Psoas muscle (tissue), 8 donors: Measurements from ENCODE around the gene COX10. TPM values are rescaled to one million over a fixed set of nuclear protein-coding genes. Genes with fewer than 3 reads are reported as not detected.

Source experiments
- ATAC-seq, 4 donors: fragments of 200-7000 bp; cut with Tn5 transposase; one replicate each; pipeline ENCODE4 v1.9.1; 2020; ENCODE audit warnings: moderate library complexity in 3 of 4, mild to moderate bottlenecking in 2 of 4
- DNase-seq, 2 donors: peaks; one replicate each; pipeline ENCODE4 v3.0.0-alpha.2; 2020
- H3K27ac ChIP-seq: fragments of 200-600 bp; one replicate; pipeline ENCODE4 v1.8.0; 2022
- H3K27me3 ChIP-seq, 3 donors: fragments of 200-600 bp in 1 of 3; one replicate each; pipeline versions ENCODE4 v1.6.1 to v1.8.0; 2013 to 2022; ENCODE audit warnings: low read length in 2 of 3, mild to moderate bottlenecking in 2 of 3, moderate library complexity in 1 of 3; ENCODE audit not compliant: insufficient read depth in 3 of 3
- H3K36me3 ChIP-seq, 2 donors: fragments of 200-600 bp in 1 of 2; one replicate each; pipeline versions ENCODE4 v1.6.1 to v1.8.0; 2013 to 2022; ENCODE audit warnings: low read depth in 1 of 2, mild to moderate bottlenecking in 1 of 2, moderate library complexity in 1 of 2; ENCODE audit not compliant: insufficient read depth in 1 of 2
- H3K4me1 ChIP-seq: fragments of 200-600 bp; one replicate; pipeline ENCODE4 v1.8.0; 2022
- H3K4me3 ChIP-seq: fragments of 200-600 bp; one replicate; pipeline ENCODE4 v1.8.0; 2022; ENCODE audit warnings: mild to moderate bottlenecking
- H3K9me3 ChIP-seq: fragments of 200-600 bp; one replicate; pipeline ENCODE4 v1.8.0; 2022
- WGBS, 3 donors: extraction: QIAGEN DNeasy Blood & Tissue Kit; methylation state at CpG; one replicate each; pipeline versions ENCODE4 v1.1.6 to v1.1.7; 2013; 5-methylcytosine and 5-hydroxymethylcytosine counted together
- intact Hi-C, 2 donors: fragments of 100-400 bp; cut with DNase I; formaldehyde crosslinking; loops; one replicate each; pipeline versions ENCODE4 v1.11.0 to v1.14.2; 2022
- polyA plus RNA-seq, 3 donors: library from polyadenylated mRNA; stranded (reverse); fragments of 200-250 nt; gene quantifications; one replicate each; pipeline ENCODE4 v1.2.3, GENCODE V29; 2013
- total RNA-seq, 4 donors: library from RNA; stranded (reverse); fragmentation: NEBNext Ultra II Directional in 2 of 4; extraction: Animal tissue kit (Norgen Biotek cat#: 25700) in 2 of 4; gene quantifications; one replicate each; pipeline versions ENCODE4 v1.2.1 to v1.2.4, GENCODE V29; 2021 to 2023
- TF ChIP-seq, protein P1 (sequence below): fragments of 200-600 bp; IDR thresholded peaks from one replicate; pipeline ENCODE4 v1.8.0; 2022; ENCODE audit warnings: antibody characterized with exemption
- donor health status: healthy with polysubstance abuse.
- donor health status: DM: no; HTN: no; CAD: no; lungs with moderate emphysema.
- donor health status: Bipolar disorder and iron deficiency.
- donor health status: healthy.
- donor health status: DM: yes; HTN: yes; CAD: no.
- donor health status: DM: no; HTN: no; CAD: no.
- donor health status: DM: no; HTN: no; CAD: no.
- donor health status: DM: yes; HTN: yes; CAD: no.

COX10 gene
- total and polyA plus RNA-seq, 7 donors: 31.5 to 77.1 (median 60.5) TPM

DNA sequence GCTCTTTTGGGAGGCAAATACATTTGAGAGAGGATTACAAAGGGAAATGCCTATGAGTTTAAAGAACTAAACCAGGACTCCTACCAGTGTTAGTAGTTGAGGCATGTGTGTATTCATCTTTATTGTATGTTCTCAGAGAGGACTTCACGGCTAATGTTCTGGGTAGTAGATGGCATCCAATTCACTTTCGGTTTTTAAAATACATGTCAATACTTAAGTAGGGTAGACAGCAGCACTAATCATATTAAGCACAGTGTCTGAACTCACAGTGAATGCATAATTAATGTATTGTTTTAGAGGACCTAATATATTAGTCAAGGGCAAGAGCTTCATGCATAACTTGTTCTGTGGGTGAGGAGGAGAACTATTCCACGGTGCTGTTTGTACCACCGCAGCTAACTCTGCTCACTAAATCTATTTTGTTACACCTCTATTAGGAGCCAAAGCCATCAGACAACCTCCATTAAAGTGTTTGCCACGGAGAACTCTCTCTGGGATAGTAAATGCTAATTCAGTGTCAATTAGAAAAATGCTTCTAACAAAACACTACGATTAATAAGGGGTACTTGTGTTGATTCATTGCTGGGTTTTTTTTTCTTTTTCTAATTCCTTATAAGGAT lies 56.3 kb downstream of the COX10 start:
- peak overlapping the region; percentile 53 for H3K4me3 ChIP-seq
- TF ChIP-seq, protein P1, sequence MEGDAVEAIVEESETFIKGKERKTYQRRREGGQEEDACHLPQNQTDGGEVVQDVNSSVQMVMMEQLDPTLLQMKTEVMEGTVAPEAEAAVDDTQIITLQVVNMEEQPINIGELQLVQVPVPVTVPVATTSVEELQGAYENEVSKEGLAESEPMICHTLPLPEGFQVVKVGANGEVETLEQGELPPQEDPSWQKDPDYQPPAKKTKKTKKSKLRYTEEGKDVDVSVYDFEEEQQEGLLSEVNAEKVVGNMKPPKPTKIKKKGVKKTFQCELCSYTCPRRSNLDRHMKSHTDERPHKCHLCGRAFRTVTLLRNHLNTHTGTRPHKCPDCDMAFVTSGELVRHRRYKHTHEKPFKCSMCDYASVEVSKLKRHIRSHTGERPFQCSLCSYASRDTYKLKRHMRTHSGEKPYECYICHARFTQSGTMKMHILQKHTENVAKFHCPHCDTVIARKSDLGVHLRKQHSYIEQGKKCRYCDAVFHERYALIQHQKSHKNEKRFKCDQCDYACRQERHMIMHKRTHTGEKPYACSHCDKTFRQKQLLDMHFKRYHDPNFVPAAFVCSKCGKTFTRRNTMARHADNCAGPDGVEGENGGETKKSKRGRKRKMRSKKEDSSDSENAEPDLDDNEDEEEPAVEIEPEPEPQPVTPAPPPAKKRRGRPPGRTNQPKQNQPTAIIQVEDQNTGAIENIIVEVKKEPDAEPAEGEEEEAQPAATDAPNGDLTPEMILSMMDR: no peak
- intact Hi-C loops: no loop called here
- H3K27ac ChIP-seq: no peak overlapping the region
- 26 to 35% (median 29%) methylated on average over 6 of the region's 6 CpGs for WGBS, 3 donors
- DNase-seq (no peak), ATAC-seq (peak in 1 of 4 donors; percentile 29)
- H3K4me1 ChIP-seq: peaks cover 34% of the 10 kb centered on the region
- no peaks in the 10 kb centered on the region for H3K27me3 ChIP-seq
- H3K9me3 ChIP-seq: no peaks in the 10 kb centered on the region
- H3K36me3 ChIP-seq: no peaks in the 10 kb centered on the region

DNA sequence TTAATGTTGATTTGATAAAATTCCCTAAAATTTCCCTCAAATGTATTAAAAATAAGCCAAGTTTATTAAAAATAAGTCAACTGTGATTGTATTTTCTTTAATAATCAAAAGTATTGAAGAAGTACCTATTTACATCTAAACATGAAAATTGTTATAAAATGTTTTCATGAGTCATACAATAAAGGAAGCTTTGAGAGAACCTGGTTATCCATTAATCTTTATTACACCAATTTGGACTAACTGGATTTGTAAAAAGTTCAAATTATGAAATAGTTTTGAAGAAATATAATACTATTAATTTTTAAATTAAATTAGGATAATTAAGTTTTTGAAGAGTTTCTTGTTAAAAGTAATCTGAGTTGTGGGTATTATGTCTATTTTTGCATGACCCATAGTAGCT lies 63.8 kb downstream of the COX10 start:
- ATAC-seq: no peak
- no peaks in the 10 kb centered on the region for H3K27me3 ChIP-seq
- no peak overlapping the region for H3K27ac ChIP-seq
- no peak overlapping the region for H3K4me3 ChIP-seq
- H3K4me1 ChIP-seq: peaks cover 4% of the 10 kb centered on the region
- TF ChIP-seq, protein P1: no peak
- H3K36me3 ChIP-seq: no peaks in the 10 kb centered on the region
- DNase-seq: no peak
- intact Hi-C loops: loop anchor here in 1 of 2 donors (5.0 kb wide), 1 partner anchor 51 kb away; no protein-coding TSS in a partner anchor
- H3K9me3 ChIP-seq: no peaks in the 10 kb centered on the region

DNA sequence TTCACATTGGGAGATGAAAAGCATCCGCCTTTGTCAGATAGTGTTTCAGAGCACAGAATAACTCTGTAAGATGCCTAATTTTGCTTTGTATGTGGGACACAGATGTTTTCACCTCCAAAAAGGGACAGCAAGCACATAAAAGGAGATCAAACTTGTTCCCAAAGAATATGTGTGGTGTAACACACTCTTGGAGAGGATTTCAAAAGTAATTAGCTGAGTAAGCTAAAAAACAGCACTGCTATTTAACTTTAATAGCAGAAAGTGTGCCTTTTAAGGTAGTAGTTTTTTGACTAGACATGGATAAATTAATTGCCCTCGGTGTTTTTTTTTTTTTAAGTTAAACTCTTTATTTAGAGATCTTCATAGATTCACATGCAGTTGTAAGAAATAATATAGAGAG lies 65.2 kb downstream of the COX10 start:
- no peak overlapping the region for H3K27ac ChIP-seq
- H3K36me3 ChIP-seq: no peaks in the 10 kb centered on the region
- peaks cover 4% of the 10 kb centered on the region for H3K4me1 ChIP-seq
- no peaks in the 10 kb centered on the region for H3K27me3 ChIP-seq
- DNase-seq (no peak), ATAC-seq (no peak)
- no peaks in the 10 kb centered on the region for H3K9me3 ChIP-seq
- TF ChIP-seq, protein P1: no peak
- no peak overlapping the region for H3K4me3 ChIP-seq
- intact Hi-C loops: loop anchor here in 1 of 2 donors (5.0 kb wide), 1 partner anchor 52 kb away; no protein-coding TSS in a partner anchor
- 74 to 86% (median 81%) methylated on average over 2 of the region's 2 CpGs for WGBS, 3 donors

DNA sequence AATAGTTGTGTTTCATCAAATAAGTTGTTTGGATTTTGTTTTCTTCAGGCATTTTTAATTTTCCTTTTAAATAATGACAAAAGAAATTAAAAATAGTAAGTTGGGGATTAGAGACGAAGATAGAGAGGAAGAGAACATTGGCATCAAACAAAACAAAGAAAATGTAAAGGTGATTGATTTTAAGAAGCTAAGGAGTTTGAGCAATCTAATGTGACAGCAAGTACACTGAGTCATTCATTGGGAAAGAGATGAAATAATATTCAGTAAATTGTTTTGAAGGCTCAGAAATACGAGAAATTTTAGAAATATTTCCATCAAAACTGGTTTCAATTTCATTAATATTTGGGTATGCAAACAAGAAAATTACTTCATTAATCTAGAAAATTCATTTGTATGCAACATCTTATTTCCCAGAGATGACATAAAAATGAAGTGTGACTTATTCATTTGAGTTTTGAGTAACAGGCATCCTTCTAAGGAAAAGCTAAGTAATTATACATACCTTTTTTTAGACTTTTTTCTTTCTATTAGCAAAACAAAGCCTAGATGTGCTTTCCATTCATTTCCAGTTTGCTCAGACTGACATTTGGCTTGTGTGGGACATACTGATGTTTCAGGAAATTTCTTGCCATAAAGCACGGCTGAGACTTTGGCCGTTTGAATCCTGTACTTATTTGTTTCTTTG lies 66.7 kb downstream of the COX10 start:
- Histone ChIP-seq H3K36me3 (no peaks in the 10 kb centered on the region), H3K9me3 (no peaks in the 10 kb centered on the region), H3K27me3 (no peaks in the 10 kb centered on the region), H3K4me1 (peaks cover 4% of the 10 kb centered on the region), H3K4me3 (no peak overlapping the region), H3K27ac (no peak overlapping the region)
- ATAC-seq (no peak), DNase-seq (no peak)
- intact Hi-C loops: no loop called here
- TF ChIP-seq, protein P1: no peak
- 72 to 80% (median 77%) methylated on average over 4 of the region's 4 CpGs for WGBS, 3 donors
